ENCODE data around the gene HOXD11. TPM values are rescaled to one million over a fixed set of nuclear protein-coding genes. Genes with fewer than 3 reads are reported as not detected.

HOXD11 gene
- total RNA-seq, 4 donors from 2014 or later = not detected

DNA sequence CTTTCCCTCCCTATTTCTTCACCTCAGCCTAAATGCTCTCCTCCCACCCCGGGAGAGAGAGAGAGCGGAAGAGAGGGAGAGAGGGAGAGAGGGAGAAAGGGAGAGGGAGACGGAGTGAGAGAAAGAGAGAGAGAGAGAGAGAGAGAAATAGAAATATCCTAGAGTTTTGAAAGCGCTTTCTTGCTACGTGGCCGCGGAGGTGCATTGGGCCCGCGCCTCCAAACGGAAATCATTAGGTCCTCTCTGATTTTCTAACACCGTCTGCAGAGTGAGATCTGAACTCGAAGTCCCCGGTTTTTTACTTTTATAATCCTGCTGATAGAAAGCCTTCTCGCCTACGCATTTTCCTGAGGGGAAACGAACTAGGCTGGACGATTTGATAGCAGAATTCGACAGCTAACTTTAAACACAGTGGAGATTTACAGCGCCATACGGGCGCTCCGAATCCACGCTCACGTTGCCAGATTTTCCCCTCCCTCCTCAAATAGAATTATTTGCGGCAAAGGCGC lies 22.4 kb upstream of the HOXD11 start:
- Histone ChIP-seq H3K27ac (no peak overlapping the region), H3K36me3 (no peaks in the 10 kb centered on the region), H3K4me3 (replicated peaks in 1 of 3) (no peak overlapping the region), H3K4me1 (peaks cover 8 to 22% of the 10 kb centered on the region in 2 donors), H3K9me3 (no peaks in the 10 kb centered on the region), H3K27me3 (peaks cover 89% of the 10 kb centered on the region)
- no peak for TF ChIP-seq POLR2A (IDR thresholded peaks at IDR 0.05)
- TF ChIP-seq, protein P1, sequence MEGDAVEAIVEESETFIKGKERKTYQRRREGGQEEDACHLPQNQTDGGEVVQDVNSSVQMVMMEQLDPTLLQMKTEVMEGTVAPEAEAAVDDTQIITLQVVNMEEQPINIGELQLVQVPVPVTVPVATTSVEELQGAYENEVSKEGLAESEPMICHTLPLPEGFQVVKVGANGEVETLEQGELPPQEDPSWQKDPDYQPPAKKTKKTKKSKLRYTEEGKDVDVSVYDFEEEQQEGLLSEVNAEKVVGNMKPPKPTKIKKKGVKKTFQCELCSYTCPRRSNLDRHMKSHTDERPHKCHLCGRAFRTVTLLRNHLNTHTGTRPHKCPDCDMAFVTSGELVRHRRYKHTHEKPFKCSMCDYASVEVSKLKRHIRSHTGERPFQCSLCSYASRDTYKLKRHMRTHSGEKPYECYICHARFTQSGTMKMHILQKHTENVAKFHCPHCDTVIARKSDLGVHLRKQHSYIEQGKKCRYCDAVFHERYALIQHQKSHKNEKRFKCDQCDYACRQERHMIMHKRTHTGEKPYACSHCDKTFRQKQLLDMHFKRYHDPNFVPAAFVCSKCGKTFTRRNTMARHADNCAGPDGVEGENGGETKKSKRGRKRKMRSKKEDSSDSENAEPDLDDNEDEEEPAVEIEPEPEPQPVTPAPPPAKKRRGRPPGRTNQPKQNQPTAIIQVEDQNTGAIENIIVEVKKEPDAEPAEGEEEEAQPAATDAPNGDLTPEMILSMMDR (IDR thresholded peaks at IDR 0.05) = no peak
- intact Hi-C loops (cut with DNase I) = loop anchor here (10.0 kb wide), 1 partner anchor 720 kb away; no protein-coding TSS in a partner anchor
- 7 to 8% methylated on average over 26 of the region's 26 CpGs for WGBS, 2 donors
- no peak for DNase-seq

DNA sequence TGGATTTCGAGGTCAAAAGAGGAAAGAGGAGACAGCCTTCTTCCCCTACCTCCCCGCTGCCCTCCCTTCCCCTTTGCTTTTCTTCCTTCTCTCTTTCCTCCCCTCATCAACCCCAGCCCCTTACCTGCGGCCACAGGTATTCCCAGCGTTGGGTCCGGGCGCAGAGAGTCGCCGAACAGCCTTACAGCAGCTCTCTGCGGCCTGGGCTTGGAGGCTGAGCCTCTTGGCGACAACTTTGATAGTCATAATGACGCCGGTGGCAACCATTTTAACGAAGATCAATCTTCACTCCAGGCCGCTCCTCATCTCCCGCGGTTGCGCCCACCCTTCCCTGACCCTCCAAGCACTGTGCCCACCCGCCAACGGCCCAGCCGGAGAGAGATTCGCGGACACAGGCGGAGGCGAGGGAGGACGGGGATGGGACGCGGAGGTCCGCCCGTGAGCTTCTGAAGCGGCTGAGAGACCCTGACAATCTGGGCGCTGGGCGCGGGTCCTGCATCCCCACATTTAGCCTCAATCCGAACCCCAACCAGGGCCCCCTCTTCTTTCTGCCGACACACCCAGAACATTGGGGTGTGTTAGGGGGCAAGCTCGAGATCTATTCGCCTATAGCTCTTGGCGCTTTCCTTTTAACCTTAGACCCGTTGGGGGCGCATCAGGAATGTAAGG lies 21.8 kb upstream of the HOXD11 start:
- no peak for DNase-seq
- Histone ChIP-seq H3K4me1 (peaks cover 8 to 18% of the 10 kb centered on the region in 2 donors), H3K36me3 (no peaks in the 10 kb centered on the region), H3K9me3 (no peaks in the 10 kb centered on the region), H3K27me3 (peaks cover 91% of the 10 kb centered on the region), H3K4me3 (replicated peaks in 1 of 3) (no peak overlapping the region), H3K27ac (no peak overlapping the region)
- WGBS, 2 donors = 7% methylated on average over 21 to 30 of the region's 40 CpGs
- TF ChIP-seq, protein P1 (IDR thresholded peaks at IDR 0.05) = no peak
- no peak for TF ChIP-seq POLR2A (IDR thresholded peaks at IDR 0.05)
- intact Hi-C loops (cut with DNase I) = loop anchor here (10.0 kb wide), 1 partner anchor 720 kb away; no protein-coding TSS in a partner anchor

DNA sequence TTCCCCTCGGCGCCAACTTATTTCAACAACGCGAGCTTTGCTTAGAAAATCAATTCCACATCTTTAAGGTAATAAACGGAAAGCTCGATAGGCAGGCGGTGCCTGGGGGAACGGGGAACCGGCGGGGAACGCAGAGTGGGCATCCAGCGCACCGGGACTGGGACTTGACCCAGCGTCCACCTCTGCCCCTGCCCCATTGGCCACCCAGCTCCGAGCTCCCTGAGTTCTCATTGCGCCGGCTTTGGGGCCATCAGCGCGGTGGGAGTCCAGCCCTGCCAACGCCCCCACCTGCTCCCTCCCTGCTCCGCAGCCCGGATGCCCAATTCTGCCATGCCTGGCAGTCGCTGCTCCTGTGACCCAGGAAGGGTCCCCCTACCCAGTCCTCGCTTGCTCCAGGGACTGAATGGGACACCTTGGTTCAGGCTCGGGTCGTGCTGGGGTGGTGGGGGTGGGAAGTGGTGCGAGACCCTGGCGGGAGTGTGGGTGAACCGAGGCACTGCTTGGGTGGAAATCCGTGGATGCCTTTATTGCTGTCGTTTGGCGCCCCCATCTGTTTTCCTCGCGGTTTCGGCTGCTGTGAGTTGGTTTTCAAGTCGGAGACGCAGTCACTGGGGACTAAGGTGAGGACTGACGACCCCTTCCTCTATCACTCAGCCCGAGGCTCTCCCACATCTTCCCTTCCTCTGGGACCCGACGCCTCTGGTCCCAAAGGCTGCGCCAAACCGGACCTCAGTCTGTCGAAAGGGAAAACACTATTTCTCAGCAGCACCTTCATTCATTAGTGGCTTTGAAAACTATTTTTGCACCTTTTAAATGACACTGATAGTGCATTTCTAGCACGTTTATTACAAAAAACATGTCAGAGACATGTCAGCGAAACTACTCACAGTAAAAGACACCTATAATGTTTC lies 21.0 kb upstream of the HOXD11 start:
- peaks cover 8 to 15% of the 10 kb centered on the region in 2 donors for H3K4me1 ChIP-seq
- intact Hi-C loops (cut with DNase I) = loop anchor here (10.0 kb wide), 1 partner anchor 721 kb away; no protein-coding TSS in a partner anchor
- no peaks in the 10 kb centered on the region for H3K36me3 ChIP-seq
- H3K4me3 ChIP-seq (replicated peaks in 1 of 3) = no peak overlapping the region
- TF ChIP-seq POLR2A (IDR thresholded peaks at IDR 0.05) = no peak
- TF ChIP-seq, protein P1 (IDR thresholded peaks at IDR 0.05) = peak in 2 of 6 experiments; percentile 15 to 23
- DNase-seq = no peak
- H3K27me3 ChIP-seq = peaks cover 90% of the 10 kb centered on the region
- WGBS, 2 donors = 3 to 6% methylated on average over 38 to 43 of the region's 46 CpGs
- no peak overlapping the region for H3K27ac ChIP-seq
- no peaks in the 10 kb centered on the region for H3K9me3 ChIP-seq

DNA sequence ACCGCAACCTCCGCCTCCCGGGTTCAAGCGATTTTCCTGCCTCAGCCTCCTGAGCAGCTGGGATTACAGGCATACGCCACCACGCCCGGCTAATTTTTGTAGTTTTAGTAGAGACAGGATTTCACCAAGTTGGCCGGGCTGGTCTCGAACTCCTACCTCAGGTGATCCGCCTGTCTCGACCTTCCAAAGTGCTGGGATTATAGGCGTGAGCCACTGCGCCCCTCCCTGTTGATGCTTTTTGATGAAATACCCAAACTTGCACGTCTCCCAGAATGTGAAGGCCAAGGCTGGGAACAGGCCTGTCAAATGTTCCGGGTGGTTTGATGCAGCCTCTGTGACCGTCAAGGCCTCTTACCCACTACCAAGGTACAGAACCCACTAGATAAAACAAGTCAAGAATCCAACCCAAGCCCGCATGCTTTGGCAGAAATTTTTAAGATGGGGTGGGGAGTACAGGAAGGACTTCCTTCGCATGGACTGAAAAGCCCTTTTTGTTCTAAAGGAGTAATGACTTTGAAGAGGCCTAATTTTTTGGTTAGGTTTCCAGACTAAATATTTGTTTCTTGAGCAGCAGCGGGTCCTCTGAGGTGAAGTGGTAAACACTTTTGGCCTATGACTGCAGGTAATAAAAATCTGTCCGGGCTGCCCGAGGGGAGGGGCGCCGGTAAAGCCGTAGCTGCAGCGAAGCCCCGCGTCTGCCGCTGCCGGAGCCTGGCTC lies 19.6 kb upstream of the HOXD11 start:
- H3K27ac ChIP-seq = no peak overlapping the region
- no peaks in the 10 kb centered on the region for H3K9me3 ChIP-seq
- peaks cover 91% of the 10 kb centered on the region for H3K27me3 ChIP-seq
- H3K4me1 ChIP-seq = peaks cover 8 to 19% of the 10 kb centered on the region in 2 donors
- intact Hi-C loops (cut with DNase I) = loop anchor here (10.0 kb wide), 1 partner anchor 723 kb away; no protein-coding TSS in a partner anchor
- WGBS, 2 donors = 26 to 27% methylated on average over 28 to 29 of the region's 29 CpGs
- no peaks in the 10 kb centered on the region for H3K36me3 ChIP-seq
- no peak for DNase-seq
- TF ChIP-seq POLR2A (IDR thresholded peaks at IDR 0.05) = no peak
- TF ChIP-seq, protein P1 (IDR thresholded peaks at IDR 0.05) = no peak
- no peak overlapping the region for H3K4me3 ChIP-seq (replicated peaks in 1 of 3)
